Activated CD8-positive, alpha-beta T cell treated with anti-CD3 and anti-CD28 coated beads for 36 hours (primary cell): ENCODE results near the gene FBXL2. TPM values are rescaled to one million over a fixed set of nuclear protein-coding genes. Genes with fewer than 3 reads are reported as not detected.

Experiments
- ATAC-seq: fragments of 200-7000 bp; cut with Tn5 transposase; one replicate; pipeline ENCODE4 v1.10.0; 2021; ENCODE audit warnings: mild to moderate bottlenecking, moderate library complexity
- CTCF ChIA-PET: fragments of 350-600 bp; sonication (Branson Sonifier 250); formaldehyde crosslinking; loops from one replicate; lab custom pipeline; 2021; ENCODE audit warnings: antibody characterized with exemption; lab: Charles Lee
- POLR2A ChIA-PET: fragments of 350-600 bp; sonication (Branson Sonifier 250); formaldehyde crosslinking; loops from one replicate; lab custom pipeline; 2021; ENCODE audit warnings: antibody characterized with exemption; lab: Charles Lee
- DNase-seq: peaks from one replicate; pipeline ENCODE4 v3.0.0-alpha.2; 2020
- H3K27ac Mint-ChIP-seq: one replicate; pipeline ENCODE4 v1.8.0; 2021; ENCODE audit warnings: mild to moderate bottlenecking, mixed read lengths
- H3K27me3 Mint-ChIP-seq: one replicate; pipeline ENCODE4 v1.8.0; 2021; ENCODE audit warnings: mixed read lengths
- H3K36me3 Mint-ChIP-seq: one replicate; pipeline ENCODE4 v1.8.0; 2021; ENCODE audit warnings: low read depth, mixed read lengths
- H3K4me1 Mint-ChIP-seq: one replicate; pipeline ENCODE4 v1.8.0; 2021; ENCODE audit warnings: low read depth, mixed read lengths
- H3K4me3 Mint-ChIP-seq: one replicate; pipeline ENCODE4 v1.8.0; 2021; ENCODE audit warnings: mild to moderate bottlenecking, moderate library complexity, mixed read lengths
- H3K9me3 Mint-ChIP-seq: one replicate; pipeline ENCODE4 v1.8.0; 2021; ENCODE audit warnings: mixed read lengths
- CTCF ChIP-seq: fragments of 200-600 bp; IDR thresholded peaks from one replicate; pipeline ENCODE4 v1.8.0; 2022; ENCODE audit warnings: antibody characterized with exemption, mild to moderate bottlenecking
- intact Hi-C: fragments of 100-400 bp; cut with micrococcal nuclease; formaldehyde crosslinking; loops from one replicate; pipeline ENCODE4 v1.10.0; 2022
- total RNA-seq, 2 experiments: library from RNA; stranded (reverse); gene quantifications; one replicate each; pipeline ENCODE4 v1.2.3, GENCODE V29; 2021

The FBXL2 gene
- total RNA-seq, 2 experiments from 2014 or later, result not detected

GRCh38 chr3:33395900-33396299 is 118.7 kb downstream of the FBXL2 start:
- H3K27ac Mint-ChIP-seq, result no peak overlapping the region
- ATAC-seq (no peak), DNase-seq (no peak)
- H3K36me3 Mint-ChIP-seq, result peaks cover 69% of the 10 kb centered on the region
- H3K4me1 Mint-ChIP-seq, result peaks cover 10% of the 10 kb centered on the region
- no peak overlapping the region for H3K4me3 Mint-ChIP-seq
- intact Hi-C loops, result no loop called here
- H3K27me3 Mint-ChIP-seq, result no peaks in the 10 kb centered on the region
- TF ChIP-seq CTCF, result no peak
- POLR2A ChIA-PET, result interaction anchor here (2.2 kb wide), 1 partner anchor 43 kb away, joined by 7 read pairs; no protein-coding TSS in a partner anchor
- no peaks in the 10 kb centered on the region for H3K9me3 Mint-ChIP-seq
- CTCF ChIA-PET, result no interaction called here

GRCh38 chr3:33398410-33398809 is 121.2 kb downstream of the FBXL2 start:
- POLR2A ChIA-PET, result no interaction called here
- DNase-seq (no peak), ATAC-seq (no peak)
- no peak for TF ChIP-seq CTCF
- no peaks in the 10 kb centered on the region for H3K9me3 Mint-ChIP-seq
- H3K27me3 Mint-ChIP-seq, result no peaks in the 10 kb centered on the region
- CTCF ChIA-PET, result no interaction called here
- intact Hi-C loops, result no loop called here
- H3K4me3 Mint-ChIP-seq, result no peak overlapping the region
- peaks cover 63% of the 10 kb centered on the region for H3K36me3 Mint-ChIP-seq
- no peaks in the 10 kb centered on the region for H3K4me1 Mint-ChIP-seq
- no peak overlapping the region for H3K27ac Mint-ChIP-seq

DNA sequence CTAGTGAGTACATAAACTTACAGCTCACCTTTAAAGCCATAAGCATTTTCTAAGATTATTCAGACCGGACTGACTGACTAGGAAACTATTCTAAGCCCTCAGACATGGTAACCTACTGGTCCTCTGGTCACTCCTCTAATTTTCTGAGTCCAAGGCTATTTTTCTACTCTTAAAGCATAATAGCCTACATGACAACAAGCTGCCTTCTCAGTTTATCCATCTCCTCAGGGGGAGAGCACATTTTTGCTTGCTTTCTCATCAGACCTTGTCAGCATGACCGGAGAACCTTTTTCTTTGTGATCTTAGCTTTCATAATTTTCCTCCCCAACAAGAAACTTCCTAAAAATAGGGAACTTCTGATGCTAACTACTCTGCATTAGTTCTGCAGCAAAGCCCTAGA is 124.5 kb downstream of the FBXL2 start:
- no peak for DNase-seq
- no peak for TF ChIP-seq CTCF
- intact Hi-C loops, result no loop called here
- no peak for ATAC-seq
- Mint-ChIP-seq H3K27ac (peak overlapping the region; percentile 35), H3K36me3 (peaks cover 50% of the 10 kb centered on the region), H3K27me3 (no peaks in the 10 kb centered on the region), H3K4me3 (no peak overlapping the region), H3K9me3 (no peaks in the 10 kb centered on the region), H3K4me1 (no peaks in the 10 kb centered on the region)
- ChIA-PET POLR2A (no interaction called here), CTCF (interaction anchor here (1.1 to 1.9 kb wide), 2 partner anchors 28 to 386 kb away, joined by 5 to 7 read pairs; no protein-coding TSS in a partner anchor)

DNA sequence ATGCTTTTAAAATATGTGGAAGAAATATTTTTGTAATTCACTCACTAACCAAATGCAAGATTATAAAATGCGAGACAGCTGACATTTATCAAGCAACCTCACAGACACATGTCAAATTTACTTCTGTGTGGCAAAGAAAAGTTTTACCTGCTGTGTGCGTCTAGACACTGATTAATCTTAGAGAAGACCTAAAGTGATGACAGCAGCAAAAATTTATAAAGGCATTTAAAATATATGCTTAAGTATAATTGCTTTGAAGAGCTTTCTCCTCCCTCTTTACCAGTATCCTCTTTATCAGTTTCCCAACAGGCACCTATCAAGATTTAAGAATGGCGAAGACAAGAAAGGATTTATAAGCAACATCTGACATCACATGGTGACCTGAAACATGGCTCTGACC is 125.7 kb downstream of the FBXL2 start:
- intact Hi-C loops, result no loop called here

More for the DNA sequence above, 125.7 kb downstream of the FBXL2 start:
- Mint-ChIP-seq H3K4me1 (no peaks in the 10 kb centered on the region), H3K27me3 (no peaks in the 10 kb centered on the region), H3K36me3 (peaks cover 48% of the 10 kb centered on the region), H3K4me3 (no peak overlapping the region), H3K9me3 (no peaks in the 10 kb centered on the region), H3K27ac (peak overlapping the region; percentile 41)
- DNase-seq (no peak), ATAC-seq (no peak)
- ChIA-PET CTCF (interaction anchor here (1.0 kb wide), 1 partner anchor 30 kb away, joined by 5 read pairs; no protein-coding TSS in a partner anchor), POLR2A (interaction anchor here (1.4 kb wide), 1 partner anchor 13 kb away, joined by 3 read pairs; no protein-coding TSS in a partner anchor)
- TF ChIP-seq CTCF, result no peak
